ENCODE measurements around the gene SHISA5.

DNA sequence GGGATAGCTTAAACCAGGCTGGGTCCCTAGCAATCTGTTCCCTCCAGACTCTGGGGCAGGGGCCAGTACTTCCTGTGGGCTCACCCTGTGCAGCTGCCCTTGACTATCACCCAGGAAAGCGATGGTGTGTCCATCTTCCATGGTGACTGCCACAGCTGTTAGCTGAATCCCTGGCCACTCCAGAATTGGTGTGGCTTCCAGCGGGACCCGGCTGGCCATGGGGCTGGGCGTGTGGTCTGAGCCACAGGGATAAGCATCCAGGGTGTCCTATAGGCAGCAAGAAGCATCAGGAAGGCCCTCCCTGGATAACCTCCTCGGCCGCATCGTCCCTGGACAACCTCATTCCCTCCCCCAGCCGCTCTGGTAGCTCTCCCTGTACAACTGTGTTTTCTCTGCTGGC, 81.3 kb downstream of the SHISA5 start:
- TF ChIP-seq CTCF (IDR thresholded peaks at IDR 0.05) (no peak), POLR2A (IDR thresholded peaks at IDR 0.05) (no peak), EP300 (IDR thresholded peaks at IDR 0.05) (no peak)

All from tibial nerve (tissue), 4 donors.